ENCODE measurements around the gene CCDC187.
"Not testable (repeated sequence)": the region's sequence is repeated elsewhere in the genome, so short reads cannot be mapped to it uniquely, and the experiment has no call there.

Gene CCDC187

DNA sequence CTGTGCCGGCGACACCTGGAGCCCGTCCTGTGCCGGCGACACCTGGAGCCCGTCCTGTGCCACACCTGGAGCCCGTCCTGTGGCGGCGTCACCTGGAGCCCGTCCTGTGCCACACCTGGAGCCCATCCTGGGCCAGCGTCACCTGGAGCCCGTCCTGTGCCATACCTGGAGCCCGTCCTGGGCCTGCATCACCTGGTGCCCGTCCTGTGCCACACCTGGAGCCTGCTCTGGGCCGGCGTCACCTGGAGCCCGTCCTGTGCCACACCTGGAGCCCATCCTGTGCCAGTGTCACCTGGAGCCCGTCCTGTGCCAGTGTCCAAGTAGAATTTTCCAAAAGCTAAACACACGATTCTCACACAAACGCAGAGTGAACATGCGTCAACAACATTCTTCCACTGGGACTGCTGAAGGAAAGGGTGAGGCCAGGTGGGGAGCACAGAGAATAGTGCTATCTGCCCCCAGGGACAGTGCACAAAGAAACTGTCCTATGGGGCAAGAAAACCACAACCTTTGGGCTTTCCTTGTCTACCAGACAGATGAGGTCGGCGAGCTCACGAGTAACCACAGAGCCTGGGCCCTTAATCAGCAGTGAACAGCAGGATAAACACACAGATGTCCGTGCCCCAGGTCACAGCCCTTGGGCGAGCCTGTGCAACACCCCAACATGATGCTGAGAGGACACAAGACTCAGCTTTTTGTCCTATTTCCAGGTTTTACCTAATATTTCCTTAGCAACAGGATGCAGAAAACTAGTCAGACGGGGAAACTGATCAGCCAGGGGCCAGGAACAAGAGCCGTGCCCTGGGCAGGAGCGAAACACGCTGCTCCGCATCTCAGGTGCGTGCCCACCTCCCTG, 66.2 kb downstream of the CCDC187 start:
- no peak for DNase-seq

DNA sequence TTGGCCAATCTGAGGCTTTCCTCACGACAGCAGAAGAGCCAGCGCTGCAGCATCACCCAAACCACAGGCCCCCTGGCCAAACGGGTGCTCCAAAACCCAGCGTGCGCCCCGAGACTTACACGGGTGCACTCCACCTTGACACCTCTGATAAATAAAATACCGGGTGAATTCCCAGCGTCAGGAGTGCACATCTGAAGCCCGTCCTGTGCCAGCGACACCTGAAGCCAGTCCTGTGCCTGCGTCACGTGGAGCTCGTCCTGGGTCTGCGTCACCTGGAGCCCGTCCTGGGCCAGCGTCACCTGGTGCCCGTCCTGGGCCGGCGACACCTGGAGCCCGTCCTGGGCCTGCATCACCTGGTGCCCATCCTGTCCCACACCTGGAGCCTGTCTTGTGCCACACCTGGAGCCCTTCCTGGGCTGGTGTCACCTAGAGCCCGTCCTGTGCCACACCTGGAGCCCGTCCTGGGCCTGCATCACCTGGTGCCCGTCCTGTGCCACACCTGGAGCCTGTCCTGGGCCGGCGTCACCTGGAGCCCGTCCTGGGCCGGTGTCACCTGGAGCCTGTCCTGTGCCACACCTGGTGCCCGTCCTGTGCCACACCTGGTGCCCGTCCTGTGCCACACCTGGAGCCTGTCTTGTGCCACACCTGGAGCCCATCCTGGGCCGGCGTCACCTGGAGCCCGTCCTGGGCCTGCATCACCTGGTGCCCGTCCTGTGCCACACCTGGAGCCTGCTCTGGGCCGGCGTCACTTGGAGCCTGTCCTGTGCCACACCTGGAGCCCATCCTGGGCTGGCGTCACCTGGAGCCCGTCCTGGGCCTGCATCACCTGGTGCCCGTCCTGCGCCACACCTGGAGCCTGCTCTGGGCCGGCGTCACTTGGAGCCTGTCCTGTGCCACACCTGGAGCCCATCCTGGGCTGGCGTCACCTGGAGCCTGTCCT, 67.2 kb downstream of the CCDC187 start:
- DNase-seq = not testable (repeated sequence)

- no peak for DNase-seq
Measured at GRCh38 chr9:136235709-136236455, 68.0 kb downstream of the CCDC187 start.

GRCh38 chr9:136235171-136235570, 68.7 kb downstream of the CCDC187 start:
- DNase-seq = no peak

GRCh38 chr9:136234597-136234996, 69.3 kb downstream of the CCDC187 start:
- no peak for DNase-seq

DNA sequence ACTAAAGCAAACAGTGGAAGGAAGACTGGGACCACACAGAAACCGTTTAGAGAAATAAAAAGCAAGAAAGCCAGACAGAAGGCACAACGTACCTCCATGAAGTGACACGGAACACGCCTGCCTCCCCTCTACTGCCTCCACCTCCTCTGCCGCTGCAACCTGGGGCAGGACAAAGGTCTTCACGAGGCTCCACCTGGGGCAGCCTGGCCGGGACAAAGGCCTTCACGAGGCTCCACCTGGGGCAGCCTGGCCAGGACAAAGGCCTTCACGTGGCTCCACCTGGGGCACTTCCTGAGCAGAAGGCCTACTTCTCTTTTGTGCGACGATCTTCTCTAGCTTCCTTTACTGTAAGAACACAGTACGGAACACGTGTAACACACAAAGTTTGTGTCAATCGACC, 70.0 kb downstream of the CCDC187 start:
- no peak for DNase-seq

DNA sequence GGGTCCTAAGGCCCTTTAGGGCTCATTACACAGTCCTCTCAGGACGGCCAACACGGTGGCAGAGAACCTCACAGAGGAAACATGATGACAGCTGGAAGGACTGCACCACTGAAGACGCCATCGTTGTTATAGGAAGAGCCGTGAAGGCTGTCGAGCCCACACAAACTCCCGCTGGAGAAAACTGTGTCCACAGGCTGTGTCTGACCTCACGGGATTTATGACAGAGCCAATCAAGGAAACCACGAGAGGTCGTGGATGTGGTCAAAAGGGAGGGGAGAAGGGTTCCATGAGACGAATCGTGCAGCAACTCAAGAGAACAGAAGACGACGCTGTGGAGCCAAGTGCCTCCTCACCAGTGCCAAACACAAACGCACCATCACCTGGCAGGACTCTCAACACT, 70.5 kb downstream of the CCDC187 start:
- no peak for DNase-seq

DNA sequence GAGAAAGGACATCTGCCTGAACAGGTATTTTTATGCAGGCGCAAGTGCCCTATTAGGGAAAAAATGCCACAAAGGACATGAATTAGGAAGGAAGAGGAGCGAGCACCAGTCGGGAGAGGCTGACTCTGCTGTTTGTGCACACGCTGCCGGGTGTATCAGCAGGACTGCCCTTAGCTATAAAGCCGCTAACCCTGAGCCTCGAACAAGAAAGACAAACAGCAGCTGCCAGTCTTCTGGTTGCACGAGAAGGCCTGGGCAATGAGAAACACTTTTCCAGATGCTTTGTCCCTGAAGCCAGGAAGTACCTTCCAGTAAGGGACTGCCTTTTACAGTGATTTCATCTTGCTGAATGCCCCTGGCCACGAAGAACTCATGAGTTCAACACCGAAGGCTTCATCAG, 70.9 kb downstream of the CCDC187 start:
- no peak for DNase-seq

GRCh38 chr9:136231478-136232297, 72.2 kb downstream of the CCDC187 start:
- no peak for DNase-seq

DNA sequence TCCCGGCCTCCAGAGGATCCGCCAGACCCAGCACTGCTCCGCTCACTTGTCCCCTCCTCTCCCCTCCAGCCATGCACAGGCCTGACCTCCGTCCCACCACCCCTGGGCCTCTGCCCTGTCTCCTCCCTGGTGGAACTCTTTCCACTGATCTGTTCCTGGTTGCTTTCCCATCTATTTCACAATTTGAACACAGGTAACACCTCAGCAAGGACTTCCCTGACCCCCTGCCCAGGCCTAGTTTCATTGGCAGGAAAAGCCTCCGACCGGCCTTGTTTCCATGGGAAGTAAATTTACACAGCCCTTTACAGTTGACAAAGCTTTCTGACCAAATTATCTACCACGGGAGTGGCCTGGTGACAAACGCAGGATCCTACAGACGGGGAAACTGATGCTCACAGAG, 73.1 kb downstream of the CCDC187 start:
- DNase-seq = no peak

DNA sequence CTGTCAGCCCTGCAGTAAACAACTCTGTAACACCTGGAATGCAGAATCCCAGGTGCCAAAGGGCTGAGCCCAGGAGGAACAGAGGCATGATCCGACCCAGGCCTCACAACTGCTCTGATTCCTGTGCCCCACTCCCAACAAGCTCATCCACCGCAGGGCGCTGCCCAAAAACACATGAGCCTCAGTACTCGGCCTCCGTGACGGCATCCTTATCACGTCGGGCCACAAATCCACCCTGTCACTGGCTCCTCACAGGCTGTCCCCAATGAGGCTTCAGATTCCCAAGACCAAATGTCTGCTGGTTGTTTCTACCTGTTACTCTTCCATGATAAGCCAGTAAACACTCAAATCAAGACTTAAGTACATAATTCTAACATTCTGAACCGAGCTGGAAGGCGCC, 73.5 kb downstream of the CCDC187 start:
- DNase-seq = no peak

DNA sequence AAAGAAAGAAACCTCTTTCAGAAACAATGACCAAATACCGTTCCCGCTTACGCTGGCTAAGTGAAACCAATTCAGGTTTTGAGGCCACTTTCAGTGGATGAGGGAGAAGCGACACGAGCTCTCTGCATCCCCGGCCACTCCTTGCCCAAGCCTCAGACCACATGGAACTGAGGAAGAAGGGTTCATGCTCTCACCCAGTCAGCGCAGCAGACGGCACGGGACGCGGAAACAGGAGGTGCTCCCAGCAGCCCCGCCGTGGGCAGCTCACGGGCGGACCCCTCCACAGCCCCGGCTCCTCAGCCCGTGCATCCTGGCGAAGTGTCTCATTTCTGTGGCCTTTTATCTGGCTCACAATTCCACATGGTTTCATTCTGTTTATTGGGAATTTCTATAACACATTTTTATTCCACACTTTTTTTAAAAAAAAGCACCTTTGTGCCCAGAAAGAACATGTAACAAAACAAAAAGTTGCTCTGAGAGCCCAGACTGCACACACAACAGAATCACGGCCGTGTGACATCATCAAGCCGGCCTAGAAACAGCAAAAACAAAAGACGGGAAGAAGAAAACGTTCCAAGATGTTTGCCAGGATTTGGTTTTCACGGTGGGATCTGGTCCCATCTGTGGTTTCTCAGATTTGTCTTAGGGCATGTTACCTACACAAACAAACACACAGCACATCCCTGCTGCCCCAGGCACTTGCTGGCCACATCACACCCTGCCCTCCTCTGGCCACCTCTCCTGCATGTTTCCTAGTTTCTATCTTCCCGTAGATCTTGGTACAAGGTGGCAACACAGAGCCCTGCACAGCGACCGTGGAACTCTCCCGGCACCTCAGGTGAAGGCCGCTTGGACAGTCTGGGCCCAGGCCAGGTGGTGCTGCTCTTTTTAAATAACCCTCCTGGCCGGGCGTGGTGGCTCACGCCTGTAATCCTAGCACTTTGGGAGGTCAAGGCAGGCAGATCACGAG, 74.5 kb downstream of the CCDC187 start:
- no peak for DNase-seq

DNA sequence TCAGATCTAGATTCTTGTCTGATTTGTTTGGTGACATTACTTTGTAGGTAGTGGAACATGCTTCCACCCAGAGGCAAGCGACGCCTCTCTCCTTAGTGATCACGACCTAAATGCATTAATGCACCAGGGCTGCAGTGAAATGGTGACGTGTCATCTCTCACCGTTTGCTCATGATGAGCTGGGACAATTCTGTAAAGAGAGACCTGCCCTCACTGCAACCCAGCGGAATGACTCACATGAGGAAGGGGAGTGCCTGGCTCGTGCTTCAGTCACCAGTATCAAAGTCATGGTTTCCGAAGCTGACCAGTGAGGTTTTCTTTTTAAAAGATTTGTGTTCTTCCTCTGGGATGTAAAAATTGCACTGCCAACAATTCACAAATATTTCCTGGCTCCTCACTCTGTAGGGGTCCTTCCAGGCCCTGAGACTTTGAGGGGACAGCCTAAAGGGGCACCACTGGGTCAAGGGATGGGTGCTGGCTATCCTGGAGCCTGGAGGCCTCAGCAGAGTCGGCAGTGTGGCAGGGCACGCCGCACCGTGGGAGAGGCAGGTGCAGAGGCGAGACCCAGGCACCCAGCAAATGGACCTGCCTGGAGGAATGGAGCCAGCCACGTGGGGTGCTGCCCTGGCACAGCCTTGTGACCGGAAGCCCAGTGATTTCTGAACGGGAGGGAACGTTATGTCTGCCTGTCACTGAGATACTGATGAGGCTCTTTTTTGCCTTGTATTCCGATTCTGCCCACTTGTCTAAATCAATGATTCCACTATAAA, 75.6 kb downstream of the CCDC187 start:
- peak; percentile 65 for DNase-seq

DNA sequence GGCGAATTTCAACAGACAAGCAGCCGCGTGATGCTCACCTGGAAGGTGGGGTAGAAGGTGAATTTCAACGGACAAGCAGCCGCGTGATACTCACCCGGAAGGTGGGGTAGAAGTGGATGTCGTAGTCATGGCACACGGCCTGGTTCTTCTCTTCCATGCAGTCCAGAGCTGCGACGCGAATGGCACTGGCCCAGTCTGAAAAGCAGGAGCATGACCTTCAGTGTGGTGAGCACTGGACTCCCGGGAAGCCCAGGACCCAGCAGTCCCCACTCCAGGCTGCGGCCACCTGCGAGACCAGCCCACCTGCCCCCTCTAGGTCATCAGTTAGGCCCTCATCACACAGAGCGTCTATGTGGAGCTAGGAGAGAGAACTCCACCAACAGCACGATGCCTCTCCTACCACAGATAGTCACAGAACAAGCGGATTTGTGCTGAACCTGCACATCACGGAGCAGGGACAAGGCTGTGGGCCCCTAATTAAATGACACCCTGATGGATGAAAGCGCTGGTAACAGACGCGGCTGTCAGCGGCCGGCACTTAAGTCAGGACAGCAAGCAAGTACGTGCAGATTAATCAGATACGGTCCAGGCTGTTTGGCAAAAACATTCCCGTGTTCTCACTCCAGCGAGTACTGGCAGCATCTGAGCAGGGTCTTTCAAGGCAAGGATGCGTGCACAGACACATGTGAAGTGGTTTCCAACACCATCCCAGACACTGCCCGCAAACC, 77.0 kb downstream of the CCDC187 start:
- DNase-seq = no peak

DNA sequence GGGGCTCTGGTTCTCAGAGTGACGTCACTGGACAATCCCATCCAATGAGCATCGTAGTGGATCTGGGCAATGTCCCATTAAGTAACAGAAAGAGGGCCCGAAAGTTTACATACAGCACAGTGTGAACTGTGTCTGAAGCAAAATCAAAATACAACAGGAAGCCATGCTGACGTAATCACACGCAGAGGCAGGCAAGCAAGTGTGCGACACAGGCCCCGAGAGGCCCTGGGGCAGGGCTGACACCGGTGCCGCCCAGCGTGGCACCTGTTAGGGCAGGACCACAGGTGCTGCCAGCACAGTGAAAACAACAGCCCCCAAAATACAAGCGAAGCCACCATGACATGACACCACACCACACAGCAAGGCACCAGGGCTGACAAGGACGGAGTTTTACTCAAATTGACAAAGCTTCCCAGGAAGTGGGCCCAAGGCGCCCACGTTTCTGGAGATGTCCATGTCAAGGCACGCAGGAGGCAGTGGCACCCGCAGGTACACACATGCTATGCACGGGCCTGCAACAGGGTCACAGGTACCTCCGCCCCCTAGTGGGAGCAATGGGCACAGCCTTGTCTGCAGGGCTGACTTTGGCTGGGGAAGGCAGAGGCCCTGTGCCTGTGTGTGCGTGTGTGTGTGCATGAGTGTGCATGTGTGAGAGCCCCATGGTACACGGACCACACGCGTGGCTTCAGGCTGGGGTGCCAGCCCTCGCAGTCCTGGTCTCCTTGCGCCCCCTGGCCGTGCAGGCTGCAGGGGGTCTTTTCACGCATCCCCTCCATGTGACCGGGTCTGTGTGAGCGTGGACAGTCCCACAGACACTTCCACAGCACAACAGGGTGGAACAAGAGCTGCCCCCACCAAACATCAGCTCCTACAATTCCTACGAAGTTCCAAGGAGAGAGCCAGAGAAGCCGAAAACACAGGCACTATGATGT, 77.9 kb downstream of the CCDC187 start:
- DNase-seq = peak; percentile 49

- no peak for DNase-seq
Measured at GRCh38 chr9:136225366-136225747, 78.5 kb downstream of the CCDC187 start.

DNA sequence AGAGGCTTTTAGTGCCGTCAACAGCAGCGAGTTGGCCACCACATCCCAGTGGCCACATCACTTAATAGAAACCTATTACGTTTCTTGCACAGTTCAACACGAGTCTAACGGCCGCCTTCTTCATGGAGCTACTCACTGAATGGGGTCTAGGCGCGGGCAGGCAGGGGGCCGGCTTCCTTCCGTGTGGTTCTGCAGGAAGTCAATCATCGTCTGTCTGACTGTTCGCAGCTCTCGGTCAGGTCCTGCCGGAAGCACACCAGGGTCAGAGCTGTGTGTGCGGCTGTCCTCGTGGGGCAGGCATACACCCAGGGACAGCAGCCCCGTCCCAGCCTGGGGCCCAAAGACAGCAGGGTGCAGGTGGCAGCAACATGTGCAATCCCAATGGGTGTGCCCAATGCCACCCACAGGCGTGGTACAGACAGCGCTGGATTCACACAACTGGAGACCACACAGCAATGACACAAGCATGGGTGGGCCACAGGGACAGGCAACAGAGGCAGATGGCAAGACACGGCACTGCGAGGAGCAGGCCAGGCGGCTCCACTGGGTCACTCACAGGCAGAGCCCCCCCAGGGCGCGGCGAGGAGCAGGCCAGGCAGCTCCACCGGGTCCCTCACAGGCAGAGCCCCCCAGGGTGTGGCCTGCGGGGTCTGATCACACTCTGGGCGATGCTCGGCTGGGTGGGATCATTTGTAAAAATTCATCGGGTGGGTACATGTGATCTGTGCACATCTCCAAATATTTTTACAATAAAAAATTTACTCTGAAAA, 79.8 kb downstream of the CCDC187 start:
- no peak for DNase-seq
